HepG2 (cell line): Measurements from ENCODE around the gene OPN1LW. TPM values are rescaled to one million over a fixed set of nuclear protein-coding genes. Genes with fewer than 3 reads are reported as not detected.

Experiments used
- ATAC-seq: fragments of 200-7000 bp; cut with Tn5 transposase; 3 replicates; pipeline ENCODE4 v1.9.1; 2020; ENCODE audit warnings: mild to moderate bottlenecking, moderate library complexity
- BruUV-seq: library from RNA; stranded (reverse); fragments of 400-500 nt; replicated peaks from 2 replicates; lab custom pipeline; 2021; lab: Mats Ljungman, UMichigan
- CTCF ChIA-PET: fragments of 300-600 bp; formaldehyde crosslinking; extraction: SDS; loops from one replicate; lab custom pipeline; 2021; ENCODE audit warnings: low total read pairs, inconsistent platforms, low intra/inter-chr PET ratio; lab: Yijun Ruan, JAX
- POLR2A ChIA-PET: fragments of 350-600 bp; sonication (Branson Sonifier 250); formaldehyde crosslinking; loops from one replicate; lab custom pipeline; 2020; ENCODE audit warnings: antibody characterized with exemption, inconsistent platforms; lab: Yijun Ruan, JAX
- DNase-seq: peaks from one replicate; pipeline ENCODE4 v3.0.0-alpha.2; 2015; ENCODE audit warnings: low spot score
- FAIRE-seq: peaks from 3 replicates; lab custom pipeline; 2011; peaks lifted over from hg19 to GRCh38; lab: Jason Lieb, UNC
- H2AFZ ChIP-seq: one replicate; pipeline ENCODE4 v1.6.1; 2011; ENCODE audit warnings: low read length, inconsistent platforms
- H3K27ac ChIP-seq: fragments of 300-600 bp; 3 replicates; pipeline ENCODE4 v1.8.0; 2011; ENCODE audit warnings: mixed run types, mild to moderate bottlenecking, mixed read lengths, low read length, inconsistent platforms; ENCODE audit not compliant: insufficient read depth; ENCODE audit errors: extremely low read length
- H3K27me3 ChIP-seq, 2 experiments: fragments of 200-600 bp in 1 of 2; 2 replicates in 1 of 2; 3 replicates in 1 of 2; pipeline versions ENCODE4 v1.6.0 to v1.8.0; 2011; ENCODE audit warnings: low read length in 2 of 2, mild to moderate bottlenecking in 2 of 2, moderate library complexity in 2 of 2, inconsistent platforms in 1 of 2; ENCODE audit not compliant: insufficient read depth in 2 of 2, control insufficient read depth in 1 of 2
- H3K36me3 ChIP-seq, 2 experiments: fragments of 200-600 bp in 1 of 2; replicated peaks in 1 of 2; 2 replicates in 1 of 2; 3 replicates in 1 of 2; pipeline versions ENCODE4 v1.5.1 to v1.8.0; 2011; ENCODE audit warnings: low read length in 2 of 2, inconsistent platforms in 1 of 2; ENCODE audit not compliant: insufficient read depth in 2 of 2, control insufficient read depth in 1 of 2
- H3K4me1 ChIP-seq: 2 replicates; pipeline ENCODE4 v1.5.1; 2012; ENCODE audit warnings: low read length, inconsistent platforms; ENCODE audit not compliant: insufficient read depth
- H3K4me2 ChIP-seq: 2 replicates; pipeline ENCODE4 v1.6.0; 2011; ENCODE audit warnings: low read depth, low read length, inconsistent platforms
- H3K4me3 ChIP-seq, 3 experiments: fragments of 200-600 bp in 1 of 3; sonication (generic), shearing (Covaris generic) in 1 of 3; replicated peaks in 1 of 3; 2 replicates each; pipeline ENCODE4 v1.5.1; 2011 to 2016; ENCODE audit warnings: low read length in 3 of 3, inconsistent platforms in 2 of 3, low read depth in 2 of 3, mild to moderate bottlenecking in 2 of 3, control low read depth in 1 of 3, mixed read lengths in 1 of 3; ENCODE audit not compliant: insufficient read depth in 1 of 3
- H3K79me2 ChIP-seq: one replicate; pipeline ENCODE4 v1.6.1; 2011; ENCODE audit warnings: low read length, inconsistent platforms; ENCODE audit not compliant: insufficient read depth
- H3K9ac ChIP-seq: 2 replicates; pipeline ENCODE4 v1.6.0; 2011; ENCODE audit warnings: mild to moderate bottlenecking, low read depth, low read length, inconsistent platforms; ENCODE audit not compliant: insufficient read depth
- H3K9me3 ChIP-seq: 2 replicates; pipeline ENCODE4 v1.5.1; 2012; ENCODE audit warnings: mild to moderate bottlenecking, low read length
- H4K20me1 ChIP-seq: 2 replicates; pipeline ENCODE4 v1.6.0; 2011; ENCODE audit warnings: inconsistent platforms, mild to moderate bottlenecking, low read length, moderate library complexity; ENCODE audit not compliant: insufficient read depth
- ARHGAP35 ChIP-seq: sonication (generic); formaldehyde crosslinking; IDR thresholded peaks from 2 replicates; pipeline ENCODE4 v1.9.0; 2022; ENCODE audit warnings: mild to moderate bottlenecking, inconsistent platforms, moderate library complexity, missing genetic modification reagents, borderline replicate concordance
- CEBPB ChIP-seq: IDR thresholded peaks from 2 replicates; pipeline ENCODE4 v1.6.1; 2011; ENCODE audit warnings: low read depth, low read length, improper control_type of control experiment, borderline replicate concordance
- CEBPG ChIP-seq: IDR thresholded peaks from 2 replicates; pipeline ENCODE4 v1.6.1; 2016
- SMC3 ChIP-seq: IDR thresholded peaks from 2 replicates; pipeline ENCODE4 v1.6.1; 2011; ENCODE audit warnings: low read length, improper control_type of control experiment
- SYNCRIP ChIP-seq: fragments of 200-400 bp; formaldehyde crosslinking; IDR thresholded peaks from 2 replicates; pipeline ENCODE4 v1.6.1; 2018; ENCODE audit warnings: mild to moderate bottlenecking, low read depth, low read length; ENCODE audit not compliant: insufficient read depth
- ZFP36 ChIP-seq: fragments of 150-350 bp; IDR thresholded peaks from 2 replicates; pipeline ENCODE4 v1.6.1; 2018; ENCODE audit warnings: borderline replicate concordance, low read length, low read depth; ENCODE audit not compliant: partially characterized antibody
- ZNF382 ChIP-seq: sonication (generic); formaldehyde crosslinking; IDR thresholded peaks from 2 replicates; pipeline ENCODE4 v1.5.0; 2020; ENCODE audit warnings: missing genetic modification reagents, mild to moderate bottlenecking, borderline replicate concordance
- WGBS: methylation state at CpG from one replicate; pipeline ENCODE4 v1.1.6; 2017; ENCODE audit warnings: low lambda C conversion rate; 5-methylcytosine and 5-hydroxymethylcytosine counted together
- in situ Hi-C: cut with HindIII; loops from 2 replicates; pipeline ENCODE4 v1.10.0; 2017; ENCODE audit warnings: low pct_unique_long_range_greater_than_20kb; ENCODE audit not compliant: extremely low pct_ligation_motif_present
- intact Hi-C: fragments of 100-400 bp; cut with micrococcal nuclease; formaldehyde crosslinking; loops from one replicate; pipeline ENCODE4 v1.10.0; 2022; ENCODE audit not compliant: unreplicated experiment
- polyA plus RNA-seq, 8 experiments: library from polyadenylated mRNA; depleted of rRNA in 3 of 8; stranded (reverse) in 7 of 8; unstranded in 1 of 8; fragments of >200 nt; fragmentation: Illumina TruSeq in 4 of 8; extraction: Trizol in 4 of 8; gene quantifications; 2 replicates each; pipeline versions ENCODE4 v1.2.1 to v1.2.3, GENCODE V29; 2011 to 2016; ENCODE audit warnings: low read depth in 4 of 8, missing spikeins in 1 of 8, mixed read lengths in 1 of 8; ENCODE audit not compliant: insufficient read depth in 1 of 8
- total RNA-seq, 5 experiments: library from RNA; depleted of rRNA; stranded (reverse); fragments of >200 nt; fragmentation: Illumina TruSeq; extraction: Trizol; gene quantifications; 2 replicates each; pipeline ENCODE4 v1.2.3, GENCODE V29; 2016; ENCODE audit warnings: low read depth in 1 of 5
- TF ChIP-seq, protein P1 (sequence below): sonication (generic); formaldehyde crosslinking; IDR thresholded peaks from 2 replicates; pipeline ENCODE4 v1.4.0; 2020; ENCODE audit warnings: missing genetic modification reagents, borderline replicate concordance
- TF ChIP-seq, protein P2 (sequence below), 2 experiments: fragments of 450-650 bp in 1 of 2; sonication (generic) in 1 of 2; formaldehyde crosslinking; IDR thresholded peaks; 2 replicates each; pipeline versions ENCODE4 v1.5.0 to v1.8.0; 2020 to 2022; ENCODE audit warnings: mild to moderate bottlenecking in 1 of 2, missing genetic modification reagents in 1 of 2
- TF ChIP-seq, protein P3 (sequence below): IDR thresholded peaks from 2 replicates; pipeline ENCODE4 v1.6.1; 2012; ENCODE audit warnings: low read depth, low read length, improper control_type of control experiment
- TF ChIP-seq, protein P4 (sequence below): sonication (generic); formaldehyde crosslinking; conservative IDR thresholded peaks from 2 replicates; pipeline ENCODE4 v1.4.0; 2020; ENCODE audit warnings: missing genetic modification reagents

OPN1LW gene
- total and polyA plus RNA-seq, 2 of the 13 experiments (the other 11 are each of a cell fraction or from before 2014, with no cell fraction given) = not detected

DNA sequence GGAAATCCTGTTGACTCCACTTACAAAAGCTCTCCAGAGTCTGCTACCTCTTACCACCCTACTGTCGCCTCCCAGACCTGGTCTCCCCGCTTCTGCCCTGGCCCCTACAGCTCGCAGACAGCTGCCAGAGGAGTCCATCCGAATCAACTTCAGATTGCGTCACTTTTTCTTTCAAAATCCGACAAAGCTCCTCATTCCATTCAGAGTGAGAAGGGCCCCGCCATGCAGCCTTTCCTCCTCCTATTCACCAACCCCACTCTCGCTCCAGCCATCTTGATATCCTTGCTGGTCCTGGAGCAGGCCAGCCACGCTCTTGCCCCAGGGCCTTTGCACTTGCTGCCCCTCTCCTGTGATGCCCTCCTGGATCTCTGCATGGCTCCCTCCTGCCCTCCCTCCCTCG, 5.2 kb upstream of the OPN1LW start:
- Histone ChIP-seq H3K27me3 (no peaks in the 10 kb centered on the region; a peak in 1 of 5 replicates), H3K9ac (no peak overlapping the region), H3K4me1 (peaks cover 26% of the 10 kb centered on the region), H3K4me3 (peak overlapping the region in 1 of 3 experiments; percentile 28; a peak in 1 of 6 replicates), H3K27ac (no peak overlapping the region), H3K79me2 (no peaks in the 10 kb centered on the region), H3K9me3 (no peaks in the 10 kb centered on the region), H3K4me2 (peak overlapping the region; percentile 61), H2AFZ (no peak overlapping the region), H4K20me1 (no peaks in the 10 kb centered on the region), H3K36me3 (no peaks in the 10 kb centered on the region)
- POLR2A ChIA-PET = no interaction called here
- no peak; the same call in 2 of the 3 replicates for ATAC-seq
- intact Hi-C loops = no loop called here
- CTCF ChIA-PET = no interaction called here
- no TSS peak for BruUV-seq
- WGBS = 20% methylated on average over 9 of the region's 10 CpGs
- DNase-seq = peak; percentile 3
- in situ Hi-C loops = no loop called here
- no peak for FAIRE-seq
- TF ChIP-seq CEBPB (peak; percentile 59; the same call in 1 of the 2 replicates), CEBPG (CRISPR knock-in tag) (0 out of 2 replicates have a peak, but pooled peaks have one; percentile 29), ZNF382 (no peak), SYNCRIP (no peak)

DNA sequence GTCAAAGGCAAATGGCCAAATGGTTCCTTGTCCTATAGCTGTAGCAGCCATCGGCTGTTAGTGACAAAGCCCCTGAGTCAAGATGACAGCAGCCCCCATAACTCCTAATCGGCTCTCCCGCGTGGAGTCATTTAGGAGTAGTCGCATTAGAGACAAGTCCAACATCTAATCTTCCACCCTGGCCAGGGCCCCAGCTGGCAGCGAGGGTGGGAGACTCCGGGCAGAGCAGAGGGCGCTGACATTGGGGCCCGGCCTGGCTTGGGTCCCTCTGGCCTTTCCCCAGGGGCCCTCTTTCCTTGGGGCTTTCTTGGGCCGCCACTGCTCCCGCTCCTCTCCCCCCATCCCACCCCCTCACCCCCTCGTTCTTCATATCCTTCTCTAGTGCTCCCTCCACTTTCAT, 3.8 kb upstream of the OPN1LW start:
- no TSS peak for BruUV-seq
- no peaks in the 10 kb centered on the region for H4K20me1 ChIP-seq
- intact Hi-C loops (no loop called here), in situ Hi-C loops (no loop called here)
- WGBS = 63% methylated on average over 4 of the region's 12 CpGs
- no peaks in the 10 kb centered on the region for H3K9me3 ChIP-seq
- no peak overlapping the region for H3K27ac ChIP-seq
- H3K4me1 ChIP-seq = peaks cover 26% of the 10 kb centered on the region
- DNase-seq (no peak), ATAC-seq (no peak), FAIRE-seq (no peak)
- ChIA-PET POLR2A (no interaction called here), CTCF (no interaction called here)
- no peak overlapping the region for H3K9ac ChIP-seq
- H3K27me3 ChIP-seq = no peaks in the 10 kb centered on the region; a peak in 1 of 5 replicates
- H2AFZ ChIP-seq = no peak overlapping the region
- H3K4me3 ChIP-seq = no peak overlapping the region
- no peaks in the 10 kb centered on the region for H3K36me3 ChIP-seq
- H3K4me2 ChIP-seq = no peak overlapping the region
- H3K79me2 ChIP-seq = no peaks in the 10 kb centered on the region
- TF ChIP-seq, protein P1, sequence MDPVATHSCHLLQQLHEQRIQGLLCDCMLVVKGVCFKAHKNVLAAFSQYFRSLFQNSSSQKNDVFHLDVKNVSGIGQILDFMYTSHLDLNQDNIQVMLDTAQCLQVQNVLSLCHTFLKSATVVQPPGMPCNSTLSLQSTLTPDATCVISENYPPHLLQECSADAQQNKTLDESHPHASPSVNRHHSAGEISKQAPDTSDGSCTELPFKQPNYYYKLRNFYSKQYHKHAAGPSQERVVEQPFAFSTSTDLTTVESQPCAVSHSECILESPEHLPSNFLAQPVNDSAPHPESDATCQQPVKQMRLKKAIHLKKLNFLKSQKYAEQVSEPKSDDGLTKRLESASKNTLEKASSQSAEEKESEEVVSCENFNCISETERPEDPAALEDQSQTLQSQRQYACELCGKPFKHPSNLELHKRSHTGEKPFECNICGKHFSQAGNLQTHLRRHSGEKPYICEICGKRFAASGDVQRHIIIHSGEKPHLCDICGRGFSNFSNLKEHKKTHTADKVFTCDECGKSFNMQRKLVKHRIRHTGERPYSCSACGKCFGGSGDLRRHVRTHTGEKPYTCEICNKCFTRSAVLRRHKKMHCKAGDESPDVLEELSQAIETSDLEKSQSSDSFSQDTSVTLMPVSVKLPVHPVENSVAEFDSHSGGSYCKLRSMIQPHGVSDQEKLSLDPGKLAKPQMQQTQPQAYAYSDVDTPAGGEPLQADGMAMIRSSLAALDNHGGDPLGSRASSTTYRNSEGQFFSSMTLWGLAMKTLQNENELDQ (CRISPR knock-in tag) = no peak
- TF ChIP-seq ARHGAP35 (CRISPR knock-in tag) = no peak
- TF ChIP-seq, protein P2, sequence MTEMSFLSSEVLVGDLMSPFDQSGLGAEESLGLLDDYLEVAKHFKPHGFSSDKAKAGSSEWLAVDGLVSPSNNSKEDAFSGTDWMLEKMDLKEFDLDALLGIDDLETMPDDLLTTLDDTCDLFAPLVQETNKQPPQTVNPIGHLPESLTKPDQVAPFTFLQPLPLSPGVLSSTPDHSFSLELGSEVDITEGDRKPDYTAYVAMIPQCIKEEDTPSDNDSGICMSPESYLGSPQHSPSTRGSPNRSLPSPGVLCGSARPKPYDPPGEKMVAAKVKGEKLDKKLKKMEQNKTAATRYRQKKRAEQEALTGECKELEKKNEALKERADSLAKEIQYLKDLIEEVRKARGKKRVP (CRISPR knock-in tag; IDR thresholded peaks at IDR 0.05) = no peak
- TF ChIP-seq ZFP36 = no peak
- TF ChIP-seq, protein P3, sequence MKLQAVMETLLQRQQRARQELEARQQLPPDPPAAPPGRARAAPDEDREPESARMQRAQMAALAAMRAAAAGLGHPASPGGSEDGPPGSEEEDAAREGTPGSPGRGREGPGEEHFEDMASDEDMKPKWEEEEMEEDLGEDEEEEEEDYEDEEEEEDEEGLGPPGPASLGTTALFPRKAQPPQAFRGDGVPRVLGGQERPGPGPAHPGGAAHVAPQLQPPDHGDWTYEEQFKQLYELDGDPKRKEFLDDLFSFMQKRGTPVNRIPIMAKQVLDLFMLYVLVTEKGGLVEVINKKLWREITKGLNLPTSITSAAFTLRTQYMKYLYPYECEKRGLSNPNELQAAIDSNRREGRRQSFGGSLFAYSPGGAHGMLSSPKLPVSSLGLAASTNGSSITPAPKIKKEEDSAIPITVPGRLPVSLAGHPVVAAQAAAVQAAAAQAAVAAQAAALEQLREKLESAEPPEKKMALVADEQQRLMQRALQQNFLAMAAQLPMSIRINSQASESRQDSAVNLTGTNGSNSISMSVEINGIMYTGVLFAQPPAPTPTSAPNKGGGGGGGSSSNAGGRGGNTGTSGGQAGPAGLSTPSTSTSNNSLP = no peak
- no peak for TF ChIP-seq SMC3
- TF ChIP-seq, protein P4, sequence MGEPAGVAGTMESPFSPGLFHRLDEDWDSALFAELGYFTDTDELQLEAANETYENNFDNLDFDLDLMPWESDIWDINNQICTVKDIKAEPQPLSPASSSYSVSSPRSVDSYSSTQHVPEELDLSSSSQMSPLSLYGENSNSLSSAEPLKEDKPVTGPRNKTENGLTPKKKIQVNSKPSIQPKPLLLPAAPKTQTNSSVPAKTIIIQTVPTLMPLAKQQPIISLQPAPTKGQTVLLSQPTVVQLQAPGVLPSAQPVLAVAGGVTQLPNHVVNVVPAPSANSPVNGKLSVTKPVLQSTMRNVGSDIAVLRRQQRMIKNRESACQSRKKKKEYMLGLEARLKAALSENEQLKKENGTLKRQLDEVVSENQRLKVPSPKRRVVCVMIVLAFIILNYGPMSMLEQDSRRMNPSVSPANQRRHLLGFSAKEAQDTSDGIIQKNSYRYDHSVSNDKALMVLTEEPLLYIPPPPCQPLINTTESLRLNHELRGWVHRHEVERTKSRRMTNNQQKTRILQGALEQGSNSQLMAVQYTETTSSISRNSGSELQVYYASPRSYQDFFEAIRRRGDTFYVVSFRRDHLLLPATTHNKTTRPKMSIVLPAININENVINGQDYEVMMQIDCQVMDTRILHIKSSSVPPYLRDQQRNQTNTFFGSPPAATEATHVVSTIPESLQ (CRISPR knock-in tag) = no peak
